Transverse colon (tissue), 4 donors: Measurements from ENCODE around the gene USP5. TPM values are rescaled to one million over a fixed set of nuclear protein-coding genes. Genes with fewer than 3 reads are reported as not detected.
"Not testable (repeated sequence)": the region's sequence is repeated elsewhere in the genome, so short reads cannot be mapped to it uniquely, and the experiment has no call there.

ENCODE experiments used
- DNase-seq: peaks from one replicate; pipeline ENCODE4 v3.0.0-alpha.2; 2019
- H3K27ac ChIP-seq, 4 donors: fragments of 200-600 bp; sonication (generic); 2 replicates each; pipeline ENCODE4 v1.5.1; 2016 to 2018; ENCODE audit warnings: inconsistent platforms in 4 of 4
- H3K27me3 ChIP-seq: fragments of 200-600 bp; sonication (generic); 2 replicates; pipeline ENCODE4 v1.5.1; 2017; ENCODE audit warnings: inconsistent platforms
- H3K36me3 ChIP-seq, 4 donors: fragments of 200-600 bp; sonication (generic); 2 replicates each; pipeline ENCODE4 v1.5.1; 2017 to 2019; ENCODE audit warnings: inconsistent platforms in 4 of 4
- H3K4me1 ChIP-seq, 4 donors: fragments of 200-600 bp; sonication (generic); 2 replicates each; pipeline ENCODE4 v1.5.1; 2017 to 2020; ENCODE audit warnings: inconsistent platforms in 4 of 4
- H3K4me3 ChIP-seq, 4 donors: fragments of 200-600 bp; sonication (generic); 1 replicate in 1 of 4; 2 replicates in 3 of 4; pipeline versions ENCODE4 v1.5.1 to v1.6.1; 2017 to 2019; ENCODE audit warnings: inconsistent platforms in 4 of 4
- H3K9me3 ChIP-seq, 2 donors: fragments of 200-600 bp; sonication (generic); 2 replicates each; pipeline ENCODE4 v1.5.1; 2017 to 2019; ENCODE audit warnings: inconsistent platforms in 2 of 2
- CTCF ChIP-seq, 5 experiments: fragments of 200-600 bp in 3 of 5; fragments of 450-650 bp in 2 of 5; sonication (generic) in 3 of 5; IDR thresholded peaks; 1 replicate in 2 of 5; 2 replicates in 3 of 5; pipeline ENCODE4 v1.5.1; 2016 to 2017; ENCODE audit warnings: antibody characterized with exemption in 5 of 5, inconsistent platforms in 3 of 5, mild to moderate bottlenecking in 2 of 5, moderate library complexity in 1 of 5
- EP300 ChIP-seq: sonication (generic); formaldehyde crosslinking; IDR thresholded peaks from one replicate; pipeline ENCODE4 v1.6.1; 2017; ENCODE audit warnings: antibody characterized with exemption, low read depth
- POLR2A ChIP-seq: fragments of 450-650 bp; IDR thresholded peaks from one replicate; pipeline ENCODE4 v1.6.1; 2016; ENCODE audit warnings: antibody characterized with exemption, mild to moderate bottlenecking, moderate library complexity
- POLR2AphosphoS5 ChIP-seq, 3 donors: sonication (generic); formaldehyde crosslinking; IDR thresholded peaks; one replicate each; pipeline ENCODE4 v1.6.1; 2016; ENCODE audit warnings: antibody characterized with exemption in 3 of 3
- WGBS, 2 donors: methylation state at CpG; one replicate each; pipeline ENCODE4 v1.1.5; 2018; ENCODE audit warnings: low coverage in 1 of 2; 5-methylcytosine and 5-hydroxymethylcytosine counted together
- in situ Hi-C, 4 donors: fragments of 200-750 bp; cut with MboI; loops; one replicate each; pipeline versions ENCODE4 v1.15.0 to v1.15.1; 2017; ENCODE audit warnings: low sequenced_read_pairs in 3 of 4, low pct_ligation_motif_present in 1 of 4, low pct_unique_long_range_greater_than_20kb in 1 of 4
- intact Hi-C: fragments of 100-400 bp; cut with DNase I; formaldehyde crosslinking; loops from one replicate; pipeline ENCODE4 v1.15.1; 2023; ENCODE audit warnings: low total_unique reads
- total RNA-seq, 4 donors: library from RNA; depleted of rRNA; stranded (reverse); fragments of >200 nt; gene quantifications; one replicate each; pipeline ENCODE4 v1.1.0, GENCODE V29; 2016

USP5 gene
- total RNA-seq, 4 donors from 2014 or later, result 30.5 to 171 (median 35.4) TPM

GRCh38 chr12:6863033-6863432 is 11.1 kb downstream of the USP5 start:
- no peak for DNase-seq

GRCh38 chr12:6863586-6864321 is 11.8 kb downstream of the USP5 start:
- Histone ChIP-seq H3K27ac (no peak overlapping the region), H3K9me3 (no peaks in the 10 kb centered on the region), H3K4me3 (no peak overlapping the region), H3K27me3 (no peaks in the 10 kb centered on the region), H3K4me1 (peaks cover 5 to 15% (median 12%) of the 10 kb centered on the region in 4 donors), H3K36me3 (peaks cover 0 to 44% (median 16%) of the 10 kb centered on the region in 4 donors)
- TF ChIP-seq CTCF (IDR thresholded peaks at IDR 0.05) (no peak), POLR2AphosphoS5 (IDR thresholded peaks at IDR 0.05) (no peak)
- intact Hi-C loops (no loop called here), in situ Hi-C loops (no loop called here)
- 94% methylated on average over 16 of the region's 16 CpGs; no CpG with 5 or more reads in 1 of the 2 donors for WGBS, 2 donors
- DNase-seq, result no peak

More at GRCh38 chr12:6863033-6863432, 11.1 kb downstream of the USP5 start:
- no peak overlapping the region for H3K4me3 ChIP-seq
- peaks cover 0 to 8% (median 6%) of the 10 kb centered on the region in 4 donors for H3K4me1 ChIP-seq
- WGBS, 2 donors, result 94 to 98% methylated on average over 3 to 11 of the region's 11 CpGs
- in situ Hi-C loops, result no loop called here
- H3K36me3 ChIP-seq, result peaks cover 0 to 51% (median 20%) of the 10 kb centered on the region in 4 donors
- TF ChIP-seq POLR2AphosphoS5 (IDR thresholded peaks at IDR 0.05) (no peak), POLR2A (no peak), EP300 (no peak)
- no peaks in the 10 kb centered on the region for H3K9me3 ChIP-seq
- intact Hi-C loops, result no loop called here
- no peak overlapping the region for H3K27ac ChIP-seq
- no peaks in the 10 kb centered on the region for H3K27me3 ChIP-seq

- in situ Hi-C loops, H3K4me3 ChIP-seq, H3K9me3 ChIP-seq, H3K27me3 ChIP-seq, DNase-seq, H3K27ac ChIP-seq, intact Hi-C loops: not testable (repeated sequence)
- WGBS, 2 donors, result 92% methylated on average over 5 of the region's 5 CpGs; no CpG with 5 or more reads in 1 of the 2 donors
- Histone ChIP-seq H3K4me1 (peaks cover 11 to 27% (median 24%) of the 10 kb centered on the region in 4 donors), H3K36me3 (peaks cover 0 to 31% (median 12%) of the 10 kb centered on the region in 4 donors)
Observed at GRCh38 chr12:6865307-6865706, 13.4 kb downstream of the USP5 start.

- no peak for DNase-seq
- Histone ChIP-seq H3K27me3 (no peaks in the 10 kb centered on the region), H3K36me3 (peaks cover 0 to 30% (median 9%) of the 10 kb centered on the region in 4 donors), H3K27ac (peak overlapping the region; percentile 97 to 99 (median 98)), H3K4me3 (peak overlapping the region in 2 of 4 donors; percentile 93 to 99), H3K4me1 (peaks cover 16 to 37% (median 31%) of the 10 kb centered on the region in 4 donors), H3K9me3 (no peaks in the 10 kb centered on the region)
- 76 to 82% methylated on average over 4 to 19 of the region's 19 CpGs for WGBS, 2 donors
- in situ Hi-C loops, result no loop called here
- no peak for TF ChIP-seq POLR2A
- no peak for TF ChIP-seq CTCF (IDR thresholded peaks at IDR 0.05)
- TF ChIP-seq EP300, result no peak
- no peak for TF ChIP-seq POLR2AphosphoS5 (IDR thresholded peaks at IDR 0.05)
- intact Hi-C loops, result loop anchor here (2.0 kb wide), 1 partner anchor 242 kb away; the partner anchor contains the start of gene C1RL
Observed at GRCh38 chr12:6866163-6866919, 14.4 kb downstream of the USP5 start.

- no peak for DNase-seq
- TF ChIP-seq POLR2A (no peak), POLR2AphosphoS5 (IDR thresholded peaks at IDR 0.05) (no peak), CTCF (IDR thresholded peaks at IDR 0.05) (no peak), EP300 (no peak)
- Histone ChIP-seq H3K9me3 (no peaks in the 10 kb centered on the region), H3K4me1 (peaks cover 22 to 44% (median 37%) of the 10 kb centered on the region in 4 donors), H3K27ac (peak overlapping the region; percentile 97 to 99 (median 98)), H3K4me3 (peak overlapping the region; percentile 8 to 99 (median 90)), H3K27me3 (no peaks in the 10 kb centered on the region), H3K36me3 (peaks cover 0 to 23% (median 6%) of the 10 kb centered on the region in 4 donors)
- intact Hi-C loops, result loop anchor here (2.0 kb wide), 1 partner anchor 242 kb away; the partner anchor contains the start of gene C1RL
- in situ Hi-C loops, result no loop called here
- 7% methylated on average over 16 of the region's 33 CpGs; no CpG with 5 or more reads in 1 of the 2 donors for WGBS, 2 donors
Observed at GRCh38 chr12:6866920-6867412, 15.0 kb downstream of the USP5 start.
